ENCODE measurements around the gene ABCC1. TPM values are rescaled to one million over a fixed set of nuclear protein-coding genes. Genes with fewer than 3 reads are reported as not detected.

The ABCC1 gene
- total and polyA plus RNA-seq, 2 donors (not counting 1 experiment from before 2014, with no cell fraction given) = 54.1 to 178 TPM

- no peak for TF ChIP-seq EZH2 (IDR thresholded peaks at IDR 0.05; ENCODE audit: low read length, missing control alignments)
- TF ChIP-seq CTCF (conservative IDR thresholded peaks at IDR 0.05 in 1 of 2, IDR thresholded peaks at IDR 0.05 in 1 of 2; ENCODE audit: low read depth in 1 of 2, low read length in 2 of 2) = no peak
Measured at GRCh38 chr16:16131204-16131603, 181.8 kb downstream of the ABCC1 start.

GRCh38 chr16:16131659-16132058, 182.2 kb downstream of the ABCC1 start:
- no peak for DNase-seq (ENCODE audit: low read depth in 2 of 2)
- Histone ChIP-seq H3K27ac (ENCODE audit: insufficient read depth, low read length) (no peak overlapping the region), H2AFZ (ENCODE audit: low read length) (no peak overlapping the region), H3K36me3 (ENCODE audit: control insufficient read depth, insufficient read depth, low read length) (peaks cover 33% of the 10 kb centered on the region), H3K27me3 (ENCODE audit: control insufficient read depth, insufficient read depth, low read length) (no peaks in the 10 kb centered on the region), H3K4me1 (ENCODE audit: control insufficient read depth, extremely low read depth, insufficient read depth, low read length) (no peaks in the 10 kb centered on the region), H3K4me3 (replicated peaks in 1 of 4; ENCODE audit: control extremely low read depth in 1 of 4, insufficient read depth in 1 of 4, low read depth in 3 of 4, low read length in 4 of 4) (no peak overlapping the region), H3K9ac (ENCODE audit: insufficient read depth, low read length) (no peak overlapping the region), H4K20me1 (ENCODE audit: control insufficient read depth, extremely low read depth, insufficient read depth, low read length) (no peaks in the 10 kb centered on the region), H3K79me2 (ENCODE audit: control insufficient read depth, insufficient read depth, low read length) (no peaks in the 10 kb centered on the region), H3K4me2 (ENCODE audit: extremely low read depth, insufficient read depth, low read length) (no peak overlapping the region), H3K9me3 (ENCODE audit: control insufficient read depth, insufficient read depth, low read depth, low read length) (no peaks in the 10 kb centered on the region)
- TF ChIP-seq CTCF (conservative IDR thresholded peaks at IDR 0.05 in 1 of 2, IDR thresholded peaks at IDR 0.05 in 1 of 2; ENCODE audit: low read depth in 1 of 2, low read length in 2 of 2) = no peak
- TF ChIP-seq EZH2 (IDR thresholded peaks at IDR 0.05; ENCODE audit: low read length, missing control alignments) = no peak

More at GRCh38 chr16:16131204-16131603, 181.8 kb downstream of the ABCC1 start:
- no peaks in the 10 kb centered on the region for H3K4me1 ChIP-seq (ENCODE audit: control insufficient read depth, extremely low read depth, insufficient read depth, low read length)
- H3K9ac ChIP-seq (ENCODE audit: insufficient read depth, low read length) = no peak overlapping the region
- no peak for DNase-seq (ENCODE audit: low read depth in 2 of 2)
- H3K4me2 ChIP-seq (ENCODE audit: extremely low read depth, insufficient read depth, low read length) = no peak overlapping the region
- H2AFZ ChIP-seq (ENCODE audit: low read length) = no peak overlapping the region
- no peaks in the 10 kb centered on the region for H4K20me1 ChIP-seq (ENCODE audit: control insufficient read depth, extremely low read depth, insufficient read depth, low read length)
- H3K9me3 ChIP-seq (ENCODE audit: control insufficient read depth, insufficient read depth, low read depth, low read length) = no peaks in the 10 kb centered on the region
- H3K79me2 ChIP-seq (ENCODE audit: control insufficient read depth, insufficient read depth, low read length) = no peaks in the 10 kb centered on the region
- H3K36me3 ChIP-seq (ENCODE audit: control insufficient read depth, insufficient read depth, low read length) = peaks cover 29% of the 10 kb centered on the region
- H3K4me3 ChIP-seq (replicated peaks in 1 of 4; ENCODE audit: control extremely low read depth in 1 of 4, insufficient read depth in 1 of 4, low read depth in 3 of 4, low read length in 4 of 4) = no peak overlapping the region
- H3K27ac ChIP-seq (ENCODE audit: insufficient read depth, low read length) = no peak overlapping the region
- H3K27me3 ChIP-seq (ENCODE audit: control insufficient read depth, insufficient read depth, low read length) = no peaks in the 10 kb centered on the region

- Histone ChIP-seq H3K4me2 (ENCODE audit: extremely low read depth, insufficient read depth, low read length) (no peak overlapping the region), H3K9me3 (ENCODE audit: control insufficient read depth, insufficient read depth, low read depth, low read length) (no peaks in the 10 kb centered on the region), H3K36me3 (ENCODE audit: control insufficient read depth, insufficient read depth, low read length) (peaks cover 40% of the 10 kb centered on the region), H3K27me3 (ENCODE audit: control insufficient read depth, insufficient read depth, low read length) (no peaks in the 10 kb centered on the region), H3K27ac (ENCODE audit: insufficient read depth, low read length) (no peak overlapping the region), H2AFZ (ENCODE audit: low read length) (no peak overlapping the region), H4K20me1 (ENCODE audit: control insufficient read depth, extremely low read depth, insufficient read depth, low read length) (no peaks in the 10 kb centered on the region), H3K79me2 (ENCODE audit: control insufficient read depth, insufficient read depth, low read length) (no peaks in the 10 kb centered on the region), H3K4me3 (replicated peaks in 1 of 4; ENCODE audit: control extremely low read depth in 1 of 4, insufficient read depth in 1 of 4, low read depth in 3 of 4, low read length in 4 of 4) (no peak overlapping the region), H3K4me1 (ENCODE audit: control insufficient read depth, extremely low read depth, insufficient read depth, low read length) (no peaks in the 10 kb centered on the region), H3K9ac (ENCODE audit: insufficient read depth, low read length) (no peak overlapping the region)
- no peak for DNase-seq (ENCODE audit: low read depth in 2 of 2)
- TF ChIP-seq CTCF (conservative IDR thresholded peaks at IDR 0.05 in 1 of 2, IDR thresholded peaks at IDR 0.05 in 1 of 2; ENCODE audit: low read depth in 1 of 2, low read length in 2 of 2) (no peak), EZH2 (IDR thresholded peaks at IDR 0.05; ENCODE audit: low read length, missing control alignments) (no peak)
Measured at GRCh38 chr16:16133943-16134604, 184.7 kb downstream of the ABCC1 start.
